Neural progenitor cell (in vitro differentiated cells): Measurements from ENCODE around the gene ISX. TPM values are rescaled to one million over a fixed set of nuclear protein-coding genes. Genes with fewer than 3 reads are reported as not detected.
A peak's percentile ranks its signal among the peaks of the same experiment; 100 is the strongest.

Experiments used
- DNase-seq: peaks from one replicate; pipeline ENCODE4 v3.0.0-alpha.2; 2016; ENCODE audit warnings: low spot score
- H2AFZ ChIP-seq: fragments of 200-600 bp; sonication (generic); replicated peaks from 2 replicates; pipeline ENCODE4 v1.6.1; 2016; ENCODE audit warnings: antibody characterized with exemption
- H3F3A ChIP-seq: fragments of 200-600 bp; sonication (generic); 2 replicates; pipeline ENCODE4 v1.6.1; 2016; ENCODE audit warnings: antibody characterized with exemption, low read depth
- H3K27ac ChIP-seq: fragments of 200-600 bp; sonication (generic); 2 replicates; pipeline ENCODE4 v1.5.1; 2016; ENCODE audit warnings: mild to moderate bottlenecking
- H3K27me3 ChIP-seq: fragments of 200-600 bp; sonication (generic); 2 replicates; pipeline ENCODE4 v1.6.1; 2016; ENCODE audit warnings: mild to moderate bottlenecking, moderate library complexity
- H3K36me3 ChIP-seq: fragments of 200-600 bp; sonication (generic); 2 replicates; pipeline ENCODE4 v1.5.1; 2016
- H3K4me1 ChIP-seq: fragments of 200-600 bp; sonication (generic); 2 replicates; pipeline ENCODE4 v1.6.1; 2016; ENCODE audit warnings: mixed run types
- H3K4me2 ChIP-seq: fragments of 200-600 bp; sonication (generic); 2 replicates; pipeline ENCODE4 v1.6.1; 2016
- H3K4me3 ChIP-seq: fragments of 200-600 bp; sonication (generic); 2 replicates; pipeline ENCODE4 v1.5.1; 2016
- H3K79me2 ChIP-seq: fragments of 200-600 bp; sonication (generic); 2 replicates; pipeline ENCODE4 v1.6.1; 2016; ENCODE audit warnings: low read depth
- H3K9ac ChIP-seq: fragments of 200-600 bp; sonication (generic); 2 replicates; pipeline ENCODE4 v1.6.1; 2016
- H3K9me3 ChIP-seq: fragments of 200-600 bp; sonication (generic); 2 replicates; pipeline ENCODE4 v1.5.1; 2016; ENCODE audit warnings: low read depth
- H4K20me1 ChIP-seq: fragments of 200-600 bp; sonication (generic); 2 replicates; pipeline ENCODE4 v1.6.1; 2016; ENCODE audit warnings: low read depth
- H3K27ac Mint-ChIP-seq: 3 replicates; pipeline ENCODE4 v1.8.0; 2021; ENCODE audit warnings: mixed read lengths
- H3K27me3 Mint-ChIP-seq: 2 replicates; pipeline ENCODE4 v1.8.0; 2022; ENCODE audit warnings: low read depth, mild to moderate bottlenecking, inconsistent platforms, moderate library complexity, mixed read lengths; ENCODE audit not compliant: insufficient read depth
- H3K36me3 Mint-ChIP-seq: 3 replicates; pipeline ENCODE4 v1.8.0; 2021; ENCODE audit warnings: mixed read lengths
- H3K4me1 Mint-ChIP-seq: 3 replicates; pipeline ENCODE4 v1.8.0; 2021; ENCODE audit warnings: mixed read lengths
- H3K4me3 Mint-ChIP-seq: 3 replicates; pipeline ENCODE4 v1.8.0; 2021; ENCODE audit warnings: mild to moderate bottlenecking, moderate library complexity, mixed read lengths
- H3K9me3 Mint-ChIP-seq: 3 replicates; pipeline ENCODE4 v1.8.0; 2020; ENCODE audit warnings: mixed read lengths
- CTCF ChIP-seq: fragments of 200-600 bp; sonication (generic); IDR thresholded peaks from 2 replicates; pipeline ENCODE4 v1.5.1; 2017; ENCODE audit warnings: antibody characterized with exemption, mild to moderate bottlenecking
- EZH2 ChIP-seq: fragments of 200-600 bp; sonication (generic); IDR thresholded peaks from 2 replicates; pipeline ENCODE4 v1.6.1; 2017; ENCODE audit warnings: antibody characterized with exemption, mild to moderate bottlenecking, moderate library complexity
- EZH2phosphoT487 ChIP-seq: fragments of 200-600 bp; sonication (generic); IDR thresholded peaks from 2 replicates; pipeline ENCODE4 v1.6.1; 2017; ENCODE audit warnings: antibody characterized with exemption
- total RNA-seq: library from RNA; depleted of rRNA; stranded (reverse); fragments of >200 nt; gene quantifications from 2 replicates; pipeline ENCODE4 v1.2.3, GENCODE V29; 2015; ENCODE audit warnings: low replicate concordance

Gene ISX
- total RNA-seq, 1 donor from 2014 or later, result not detected

DNA sequence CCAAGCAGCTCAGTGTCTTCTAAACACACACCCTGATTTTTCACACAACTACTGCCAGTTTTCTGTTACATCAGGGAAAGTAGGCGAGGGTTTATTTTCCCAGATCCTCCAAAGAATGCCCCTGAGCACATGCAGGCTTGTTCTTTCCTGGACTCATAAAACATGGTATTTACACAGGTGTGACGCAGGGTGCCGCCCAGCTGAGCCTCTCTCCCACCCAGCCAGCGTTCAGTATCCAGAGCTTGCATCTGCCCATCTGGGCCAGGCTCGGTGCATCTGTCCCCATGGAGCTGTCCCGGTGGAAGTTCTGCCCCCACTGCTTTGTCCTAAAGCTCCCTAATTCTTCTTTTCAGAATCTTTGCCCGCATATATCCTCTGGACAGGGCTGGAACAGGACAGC is 44.8 kb upstream of the ISX start:
- no peak overlapping the region for H3K27ac Mint-ChIP-seq
- H3K4me2 ChIP-seq, result no peak overlapping the region
- H3K27me3 ChIP-seq, result peaks cover 3% of the 10 kb centered on the region
- no peak overlapping the region for H3K9ac ChIP-seq
- TF ChIP-seq CTCF, result no peak
- no peak for TF ChIP-seq EZH2phosphoT487
- TF ChIP-seq EZH2, result no peak
- no peak overlapping the region for H3K27ac ChIP-seq
- no peaks in the 10 kb centered on the region for H3K36me3 Mint-ChIP-seq
- no peaks in the 10 kb centered on the region for H4K20me1 ChIP-seq
- H2AFZ ChIP-seq, result no peak overlapping the region
- H3K4me1 ChIP-seq, result no peaks in the 10 kb centered on the region
- no peak overlapping the region for H3K4me3 ChIP-seq
- H3K27me3 Mint-ChIP-seq, result peaks cover 7% of the 10 kb centered on the region
- no peaks in the 10 kb centered on the region for H3K9me3 ChIP-seq
- no peaks in the 10 kb centered on the region for H3K79me2 ChIP-seq
- H3K4me1 Mint-ChIP-seq, result no peaks in the 10 kb centered on the region
- no peaks in the 10 kb centered on the region for H3K36me3 ChIP-seq
- no peaks in the 10 kb centered on the region for H3K9me3 Mint-ChIP-seq
- no peak for DNase-seq
- H3K4me3 Mint-ChIP-seq, result no peak overlapping the region
- no peaks in the 10 kb centered on the region for H3F3A ChIP-seq

- Mint-ChIP-seq H3K9me3 (no peaks in the 10 kb centered on the region), H3K4me3 (no peak overlapping the region), H3K4me1 (no peaks in the 10 kb centered on the region), H3K27ac (no peak overlapping the region), H3K36me3 (no peaks in the 10 kb centered on the region), H3K27me3 (peaks cover 7% of the 10 kb centered on the region)
- H3K27me3 ChIP-seq, result peaks cover 3% of the 10 kb centered on the region
- H3K27ac ChIP-seq, result no peak overlapping the region
- H3F3A ChIP-seq, result no peaks in the 10 kb centered on the region
- no peaks in the 10 kb centered on the region for H4K20me1 ChIP-seq
- TF ChIP-seq EZH2 (no peak), EZH2phosphoT487 (no peak), CTCF (no peak)
- no peak overlapping the region for H3K4me3 ChIP-seq
- H3K4me2 ChIP-seq, result no peak overlapping the region
- H3K9ac ChIP-seq, result no peak overlapping the region
- no peaks in the 10 kb centered on the region for H3K79me2 ChIP-seq
- DNase-seq, result no peak
- H3K4me1 ChIP-seq, result no peaks in the 10 kb centered on the region
- H3K9me3 ChIP-seq, result no peaks in the 10 kb centered on the region
- no peaks in the 10 kb centered on the region for H3K36me3 ChIP-seq
- H2AFZ ChIP-seq, result no peak overlapping the region
Observed at GRCh38 chr22:35022291-35022690, 43.7 kb upstream of the ISX start.

GRCh38 chr22:35023692-35024363 is 42.1 kb upstream of the ISX start:
- Mint-ChIP-seq H3K27ac (no peak overlapping the region), H3K4me1 (no peaks in the 10 kb centered on the region), H3K36me3 (no peaks in the 10 kb centered on the region), H3K4me3 (no peak overlapping the region), H3K9me3 (no peaks in the 10 kb centered on the region), H3K27me3 (peaks cover 13% of the 10 kb centered on the region)
- DNase-seq, result peak; percentile 86
- TF ChIP-seq CTCF, result peak; percentile 99
- no peak for TF ChIP-seq EZH2
- Histone ChIP-seq H3K4me3 (no peak overlapping the region), H3K9me3 (no peaks in the 10 kb centered on the region), H2AFZ (peak overlapping the region; percentile 58), H3K4me2 (peak overlapping the region; percentile 57), H3F3A (no peaks in the 10 kb centered on the region), H3K79me2 (no peaks in the 10 kb centered on the region), H3K27me3 (peaks cover 3% of the 10 kb centered on the region), H3K9ac (no peak overlapping the region), H3K4me1 (no peaks in the 10 kb centered on the region), H3K27ac (no peak overlapping the region), H4K20me1 (no peaks in the 10 kb centered on the region), H3K36me3 (no peaks in the 10 kb centered on the region)
